ENCODE measurements around the gene FERMT1. TPM values are rescaled to one million over a fixed set of nuclear protein-coding genes. Genes with fewer than 3 reads are reported as not detected.
A peak's percentile ranks its signal among the peaks of the same experiment; 100 is the strongest.
"Not testable (repeated sequence)": the region's sequence is repeated elsewhere in the genome, so short reads cannot be mapped to it uniquely, and the experiment has no call there.

The FERMT1 gene
- total RNA-seq, 2 donors from 2014 or later: 3.5 to 4.1 TPM

GRCh38 chr20:6055161-6055783, 67.6 kb downstream of the FERMT1 start:
- Histone ChIP-seq H3K4me3 (ENCODE audit: low read length) (no peak overlapping the region), H3K9me3 (ENCODE audit: control insufficient read depth, low read length) (no peaks in the 10 kb centered on the region), H3K27me3 (ENCODE audit: control insufficient read depth, insufficient read depth, low read length, poor library complexity, severe bottlenecking) (peaks cover 35% of the 10 kb centered on the region), H3K27ac (ENCODE audit: low read depth, low read length) (no peak overlapping the region), H3K36me3 (ENCODE audit: control insufficient read depth, insufficient read depth, low read length) (no peaks in the 10 kb centered on the region), H3K9ac (ENCODE audit: extremely low read depth, low read length, poor library complexity, severe bottlenecking) (no peak overlapping the region), H3K4me1 (ENCODE audit: control insufficient read depth, insufficient read depth, low read length) (peaks cover 16% of the 10 kb centered on the region)
- Mint-ChIP-seq H3K4me3 (no peak overlapping the region), H3K9me3 (no peaks in the 10 kb centered on the region), H3K27me3 (ENCODE audit: insufficient read depth) (peaks cover 39% of the 10 kb centered on the region), H3K27ac (no peak overlapping the region), H3K4me1 (peaks cover 45% of the 10 kb centered on the region), H3K36me3 (ENCODE audit: low read depth) (peaks cover 5% of the 10 kb centered on the region)
- no peak for DNase-seq
- TF ChIP-seq CTCF (conservative IDR thresholded peaks at IDR 0.05): no peak
- 86 to 100% methylated on average over 2 to 9 of the region's 10 CpGs for WGBS, 2 experiments (ENCODE audit: insufficient coverage in 1 of 2, insufficient read length in 1 of 2)

DNA sequence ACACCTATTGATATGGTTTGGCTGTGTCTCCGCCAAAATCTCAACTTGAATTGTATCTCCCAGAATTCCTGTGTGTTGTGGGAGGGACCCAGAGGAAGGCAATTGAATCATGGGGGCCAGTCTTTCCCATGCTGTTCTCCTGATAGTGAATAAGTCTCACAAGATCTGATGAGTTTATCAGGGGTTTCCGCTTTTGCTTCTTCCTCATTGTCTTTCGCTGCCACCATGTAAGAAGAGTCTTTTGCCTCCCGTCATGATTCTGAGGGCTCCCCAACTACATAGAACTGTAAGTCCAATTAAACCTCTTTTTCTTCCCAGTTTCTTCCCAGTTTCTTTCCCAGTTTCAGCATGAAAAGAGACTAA, 68.2 kb downstream of the FERMT1 start:
- not testable (repeated sequence) for H3K4me3 Mint-ChIP-seq; H3K36me3 Mint-ChIP-seq (ENCODE audit: low read depth); H3K9me3 ChIP-seq (ENCODE audit: control insufficient read depth, low read length); H3K36me3 ChIP-seq (ENCODE audit: control insufficient read depth, insufficient read depth, low read length); H3K9me3 Mint-ChIP-seq; H3K27ac ChIP-seq (ENCODE audit: low read depth, low read length); H3K4me3 ChIP-seq (ENCODE audit: low read length); H3K27ac Mint-ChIP-seq; DNase-seq
- peaks cover 16% of the 10 kb centered on the region for H3K4me1 ChIP-seq (ENCODE audit: control insufficient read depth, insufficient read depth, low read length)
- Mint-ChIP-seq H3K27me3 (ENCODE audit: insufficient read depth) (peaks cover 45% of the 10 kb centered on the region), H3K4me1 (peaks cover 45% of the 10 kb centered on the region)
- H3K27me3 ChIP-seq (ENCODE audit: control insufficient read depth, insufficient read depth, low read length, poor library complexity, severe bottlenecking): peaks cover 38% of the 10 kb centered on the region
- peak overlapping the region; percentile 47 for H3K9ac ChIP-seq (ENCODE audit: extremely low read depth, low read length, poor library complexity, severe bottlenecking)
- 78 to 87% methylated on average over 2 to 4 of the region's 4 CpGs for WGBS, 2 experiments (ENCODE audit: insufficient coverage in 1 of 2, insufficient read length in 1 of 2)

DNA sequence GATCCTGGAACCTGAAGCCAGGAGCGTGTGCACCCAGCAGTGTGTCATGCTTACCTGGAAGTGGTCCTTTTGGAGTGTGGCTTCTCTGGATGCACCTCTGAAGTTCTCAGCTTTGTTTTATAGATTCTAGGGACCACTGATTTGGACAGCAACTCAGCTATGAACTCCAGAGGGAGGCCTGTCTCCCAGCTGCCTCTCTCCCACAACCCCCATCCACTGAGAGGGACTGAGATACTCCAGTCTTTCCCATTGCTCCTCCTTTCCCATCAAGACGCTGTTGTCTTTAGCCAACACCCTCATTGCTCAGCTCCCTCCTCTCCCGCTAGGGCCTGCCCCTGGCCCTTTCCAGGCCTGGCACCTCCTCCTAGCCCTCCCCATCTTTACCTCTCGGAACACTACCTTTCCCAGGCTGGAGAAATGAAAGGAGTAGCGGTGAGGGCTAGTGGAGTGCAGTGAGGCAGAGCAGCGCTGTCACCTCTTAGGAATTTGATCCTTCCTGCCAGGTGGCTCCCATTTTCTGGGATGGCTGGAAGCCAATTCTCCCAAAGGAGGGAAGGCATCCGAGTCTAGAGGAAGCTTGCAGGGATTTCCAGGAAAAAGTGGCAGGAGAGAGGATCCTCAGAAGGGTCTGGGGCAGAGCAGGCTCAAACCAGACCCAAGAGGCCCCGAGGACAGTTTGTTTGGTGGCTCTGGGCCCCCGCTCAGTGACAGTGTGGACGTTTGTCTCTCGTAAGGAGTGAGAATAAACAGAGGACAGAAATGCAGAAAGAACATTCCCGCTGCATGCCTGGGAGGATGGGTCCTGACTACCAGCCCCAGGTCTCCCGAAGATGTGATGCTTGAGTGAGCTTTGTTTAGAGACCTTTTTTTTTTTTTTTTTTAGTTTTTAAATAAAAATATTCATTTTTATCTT, 68.8 kb downstream of the FERMT1 start, which contains the start of gene LRRN4:
Gene LRRN4, minus strand, starts transcription at position 285 of the 913 bp plus-strand sequence. CDS start 1,261 bp downstream, outside the sequence.
- peak within 1 kb of the TSS; percentile 92 for H3K27ac Mint-ChIP-seq

More for the DNA sequence above, 68.8 kb downstream of the FERMT1 start, which contains the start of gene LRRN4:
- Histone ChIP-seq H3K9me3 (ENCODE audit: control insufficient read depth, low read length) (no peaks in the 10 kb centered on the region), H3K9ac (ENCODE audit: extremely low read depth, low read length, poor library complexity, severe bottlenecking) (peak within 1 kb of the TSS; percentile 47), H3K4me3 (ENCODE audit: low read length) (peak within 1 kb of the TSS; percentile 10), H3K36me3 (ENCODE audit: control insufficient read depth, insufficient read depth, low read length) (no peaks in the 10 kb centered on the region), H3K4me1 (ENCODE audit: control insufficient read depth, insufficient read depth, low read length) (peaks cover 16% of the 10 kb centered on the region), H3K27me3 (ENCODE audit: control insufficient read depth, insufficient read depth, low read length, poor library complexity, severe bottlenecking) (peaks cover 38% of the 10 kb centered on the region), H3K27ac (ENCODE audit: low read depth, low read length) (no peak within 1 kb of the TSS)
- WGBS, 2 experiments (ENCODE audit: insufficient coverage in 1 of 2, insufficient read length in 1 of 2): 55 to 60% methylated on average over 4 to 12 of the region's 13 CpGs
- H3K9me3 Mint-ChIP-seq: no peaks in the 10 kb centered on the region
- TF ChIP-seq CTCF (conservative IDR thresholded peaks at IDR 0.05): no peak
- peaks cover 38% of the 10 kb centered on the region for H3K4me1 Mint-ChIP-seq
- DNase-seq: peak; percentile 88
- H3K36me3 Mint-ChIP-seq (ENCODE audit: low read depth): peaks cover 6% of the 10 kb centered on the region
- H3K4me3 Mint-ChIP-seq: peak within 1 kb of the TSS; percentile 55
- peaks cover 50% of the 10 kb centered on the region for H3K27me3 Mint-ChIP-seq (ENCODE audit: insufficient read depth)
